HepG2 (cell line): ENCODE data around the gene SLC1A5. TPM values are rescaled to one million over a fixed set of nuclear protein-coding genes. Genes with fewer than 3 reads are reported as not detected.

ENCODE experiments used
- FOSL1 ChIP-seq: sonication (generic); formaldehyde crosslinking; IDR thresholded peaks from 2 replicates; pipeline ENCODE4 v1.9.0; 2021; ENCODE audit warnings: missing genetic modification reagents, borderline replicate concordance
- GPN1 ChIP-seq: sonication (generic); formaldehyde crosslinking; IDR thresholded peaks from 2 replicates; pipeline ENCODE4 v1.5.1; 2020; ENCODE audit warnings: missing genetic modification reagents, borderline replicate concordance
- NAIF1 ChIP-seq: sonication (generic); formaldehyde crosslinking; IDR thresholded peaks from 2 replicates; pipeline ENCODE4 v1.5.0; 2020; ENCODE audit warnings: mild to moderate bottlenecking, missing genetic modification reagents, borderline replicate concordance
- NBN ChIP-seq: fragments of 450-650 bp; conservative IDR thresholded peaks from 2 replicates; pipeline ENCODE4 v1.6.1; 2017
- RXRB ChIP-seq: IDR thresholded peaks from 2 replicates; pipeline ENCODE4 v1.6.1; 2016; ENCODE audit warnings: borderline replicate concordance, missing genetic modification reagents, missing compliant biosample characterization
- SP4 ChIP-seq: sonication (generic); formaldehyde crosslinking; IDR thresholded peaks from 2 replicates; pipeline ENCODE4 v1.8.1; 2023; ENCODE audit warnings: mild to moderate bottlenecking, missing genetic modification reagents
- SSRP1 ChIP-seq: IDR thresholded peaks from 2 replicates; pipeline ENCODE4 v1.6.1; 2016; ENCODE audit warnings: control low read depth
- ZBTB38 ChIP-seq: sonication (generic); formaldehyde crosslinking; IDR thresholded peaks from 2 replicates; pipeline ENCODE4 v1.5.1; 2020; ENCODE audit warnings: mild to moderate bottlenecking, missing genetic modification reagents
- ZEB1 ChIP-seq: IDR thresholded peaks from 2 replicates; pipeline ENCODE4 v1.6.1; 2012; ENCODE audit warnings: mild to moderate bottlenecking, low read depth, inconsistent platforms; ENCODE audit not compliant: insufficient replicate concordance
- ZNF12 ChIP-seq: sonication (generic); formaldehyde crosslinking; IDR thresholded peaks from 2 replicates; pipeline ENCODE4 v1.5.0; 2020; ENCODE audit warnings: missing genetic modification reagents
- ZNF124 ChIP-seq: sonication (generic); formaldehyde crosslinking; IDR thresholded peaks from 2 replicates; pipeline ENCODE4 v1.4.0; 2020; ENCODE audit warnings: missing genetic modification reagents
- ZNF235 ChIP-seq: sonication (generic); formaldehyde crosslinking; IDR thresholded peaks from 2 replicates; pipeline ENCODE4 v1.8.1; 2023; ENCODE audit warnings: mild to moderate bottlenecking, missing genetic modification reagents, borderline replicate concordance
- ZNF34 ChIP-seq: sonication (generic); formaldehyde crosslinking; IDR thresholded peaks from 2 replicates; pipeline ENCODE4 v1.4.0; 2020; ENCODE audit warnings: mild to moderate bottlenecking, missing genetic modification reagents, borderline replicate concordance
- ZNF629 ChIP-seq: sonication (generic); formaldehyde crosslinking; conservative IDR thresholded peaks from 2 replicates; pipeline ENCODE4 v1.5.0; 2020; ENCODE audit warnings: missing genetic modification reagents
- ZNF724P ChIP-seq: sonication (generic); formaldehyde crosslinking; IDR thresholded peaks from 2 replicates; pipeline ENCODE4 v1.8.0; 2022; ENCODE audit warnings: missing genetic modification reagents, borderline replicate concordance
- polyA plus RNA-seq, 8 experiments: library from polyadenylated mRNA; depleted of rRNA in 3 of 8; stranded (reverse) in 7 of 8; unstranded in 1 of 8; fragments of >200 nt; fragmentation: Illumina TruSeq in 4 of 8; extraction: Trizol in 4 of 8; gene quantifications; 2 replicates each; pipeline versions ENCODE4 v1.2.1 to v1.2.3, GENCODE V29; 2011 to 2016; ENCODE audit warnings: low read depth in 4 of 8, missing spikeins in 1 of 8, mixed read lengths in 1 of 8; ENCODE audit not compliant: insufficient read depth in 1 of 8
- total RNA-seq, 5 experiments: library from RNA; depleted of rRNA; stranded (reverse); fragments of >200 nt; fragmentation: Illumina TruSeq; extraction: Trizol; gene quantifications; 2 replicates each; pipeline ENCODE4 v1.2.3, GENCODE V29; 2016; ENCODE audit warnings: low read depth in 1 of 5
- TF ChIP-seq, protein P1 (sequence below): sonication (generic); formaldehyde crosslinking; IDR thresholded peaks from 2 replicates; pipeline ENCODE4 v1.4.0; 2020; ENCODE audit warnings: missing genetic modification reagents, borderline replicate concordance
- TF ChIP-seq, protein P2 (sequence below): sonication (generic); formaldehyde crosslinking; IDR thresholded peaks from 2 replicates; pipeline ENCODE4 v1.5.0; 2020; ENCODE audit warnings: mild to moderate bottlenecking, missing genetic modification reagents
- TF ChIP-seq, protein P3 (sequence below): IDR thresholded peaks from 2 replicates; pipeline ENCODE4 v1.6.1; 2016; ENCODE audit warnings: missing biosample characterization, missing genetic modification reagents, low read depth
- TF ChIP-seq, protein P4 (sequence below): IDR thresholded peaks from 2 replicates; pipeline ENCODE4 v1.6.1; 2016
- TF ChIP-seq, protein P5 (sequence below): sonication (generic); formaldehyde crosslinking; IDR thresholded peaks from 2 replicates; pipeline ENCODE4 v1.8.0; 2022; ENCODE audit warnings: missing genetic modification reagents, mild to moderate bottlenecking, borderline replicate concordance
- TF ChIP-seq, protein P6 (sequence below), 2 experiments: fragments of 450-650 bp in 1 of 2; sonication (generic) in 1 of 2; formaldehyde crosslinking; IDR thresholded peaks; 2 replicates each; pipeline versions ENCODE4 v1.5.0 to v1.8.0; 2020 to 2022; ENCODE audit warnings: mild to moderate bottlenecking in 1 of 2, missing genetic modification reagents in 1 of 2

Gene SLC1A5
- total and polyA plus RNA-seq, 2 of the 13 experiments (the other 11 are each of a cell fraction or from before 2014, with no cell fraction given): 120 to 159 TPM

DNA sequence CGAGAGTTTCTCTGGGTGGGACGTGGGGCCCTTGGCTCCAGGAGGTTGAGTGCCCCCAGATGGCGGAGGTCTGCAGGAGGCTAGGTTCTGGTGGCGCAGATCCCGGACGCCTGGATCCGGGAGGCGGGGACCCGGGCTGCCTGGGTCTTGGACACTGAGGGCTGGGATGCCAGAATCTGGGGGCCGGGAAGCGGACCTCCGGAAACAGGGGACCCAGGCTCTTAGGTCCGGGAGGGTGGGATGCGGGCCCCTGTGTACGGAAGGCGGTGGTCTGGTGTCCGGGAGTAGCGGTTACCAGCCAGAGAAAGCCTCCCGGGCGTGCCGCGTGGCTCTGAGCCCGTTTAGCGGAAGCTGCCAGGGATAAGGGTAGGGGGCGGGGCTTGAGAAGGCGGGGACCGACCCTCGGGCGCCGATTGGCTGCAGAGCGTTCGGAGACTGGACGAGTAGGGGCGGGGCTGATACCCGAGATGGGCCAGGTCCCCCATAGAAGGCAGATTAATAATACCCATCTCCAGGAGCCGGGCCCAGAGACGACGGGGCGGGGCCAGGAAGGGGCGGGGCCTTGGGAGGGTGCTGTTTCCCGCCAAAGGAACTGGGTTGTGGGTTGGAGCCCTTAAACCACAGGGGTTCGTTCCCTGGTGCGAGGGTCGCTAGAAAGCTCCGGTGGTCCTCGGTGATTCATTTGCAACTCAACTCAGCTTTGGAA lies at the start of gene SLC1A5 (continued):
- TF ChIP-seq, protein P1, sequence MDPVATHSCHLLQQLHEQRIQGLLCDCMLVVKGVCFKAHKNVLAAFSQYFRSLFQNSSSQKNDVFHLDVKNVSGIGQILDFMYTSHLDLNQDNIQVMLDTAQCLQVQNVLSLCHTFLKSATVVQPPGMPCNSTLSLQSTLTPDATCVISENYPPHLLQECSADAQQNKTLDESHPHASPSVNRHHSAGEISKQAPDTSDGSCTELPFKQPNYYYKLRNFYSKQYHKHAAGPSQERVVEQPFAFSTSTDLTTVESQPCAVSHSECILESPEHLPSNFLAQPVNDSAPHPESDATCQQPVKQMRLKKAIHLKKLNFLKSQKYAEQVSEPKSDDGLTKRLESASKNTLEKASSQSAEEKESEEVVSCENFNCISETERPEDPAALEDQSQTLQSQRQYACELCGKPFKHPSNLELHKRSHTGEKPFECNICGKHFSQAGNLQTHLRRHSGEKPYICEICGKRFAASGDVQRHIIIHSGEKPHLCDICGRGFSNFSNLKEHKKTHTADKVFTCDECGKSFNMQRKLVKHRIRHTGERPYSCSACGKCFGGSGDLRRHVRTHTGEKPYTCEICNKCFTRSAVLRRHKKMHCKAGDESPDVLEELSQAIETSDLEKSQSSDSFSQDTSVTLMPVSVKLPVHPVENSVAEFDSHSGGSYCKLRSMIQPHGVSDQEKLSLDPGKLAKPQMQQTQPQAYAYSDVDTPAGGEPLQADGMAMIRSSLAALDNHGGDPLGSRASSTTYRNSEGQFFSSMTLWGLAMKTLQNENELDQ (CRISPR knock-in tag): 0 out of 2 replicates have a peak, but pooled peaks have one; percentile 20
- TF ChIP-seq ZNF34 (CRISPR knock-in tag) (no peak), ZNF12 (CRISPR knock-in tag) (0 out of 2 replicates have a peak, but pooled peaks have one; percentile 18), GPN1 (no peak), FOSL1 (CRISPR knock-in tag) (no peak), ZNF724P (CRISPR knock-in tag) (no peak), NBN (no peak), NAIF1 (peak; percentile 74; the same call in 1 of the 2 replicates), RXRB (CRISPR knock-in tag) (peak; percentile 78; the same call in 1 of the 2 replicates), ZEB1 (peak; percentile 29), ZNF629 (CRISPR knock-in tag) (peak; percentile 33; the same call in 1 of the 2 replicates), ZBTB38 (peak; percentile 42; the same call in 1 of the 2 replicates), ZNF235 (CRISPR knock-in tag) (no peak), SSRP1 (CRISPR knock-in tag) (no peak), ZNF124 (CRISPR knock-in tag) (no peak), SP4 (CRISPR knock-in tag) (peak; percentile 83)
- TF ChIP-seq, protein P2, sequence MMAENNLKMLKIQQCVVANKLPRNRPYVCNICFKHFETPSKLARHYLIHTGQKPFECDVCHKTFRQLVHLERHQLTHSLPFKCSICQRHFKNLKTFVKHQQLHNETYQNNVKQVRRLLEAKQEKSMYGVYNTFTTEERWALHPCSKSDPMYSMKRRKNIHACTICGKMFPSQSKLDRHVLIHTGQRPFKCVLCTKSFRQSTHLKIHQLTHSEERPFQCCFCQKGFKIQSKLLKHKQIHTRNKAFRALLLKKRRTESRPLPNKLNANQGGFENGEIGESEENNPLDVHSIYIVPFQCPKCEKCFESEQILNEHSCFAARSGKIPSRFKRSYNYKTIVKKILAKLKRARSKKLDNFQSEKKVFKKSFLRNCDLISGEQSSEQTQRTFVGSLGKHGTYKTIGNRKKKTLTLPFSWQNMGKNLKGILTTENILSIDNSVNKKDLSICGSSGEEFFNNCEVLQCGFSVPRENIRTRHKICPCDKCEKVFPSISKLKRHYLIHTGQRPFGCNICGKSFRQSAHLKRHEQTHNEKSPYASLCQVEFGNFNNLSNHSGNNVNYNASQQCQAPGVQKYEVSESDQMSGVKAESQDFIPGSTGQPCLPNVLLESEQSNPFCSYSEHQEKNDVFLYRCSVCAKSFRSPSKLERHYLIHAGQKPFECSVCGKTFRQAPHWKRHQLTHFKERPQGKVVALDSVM: peak; percentile 74; the same call in 1 of the 2 replicates
- TF ChIP-seq, protein P3, sequence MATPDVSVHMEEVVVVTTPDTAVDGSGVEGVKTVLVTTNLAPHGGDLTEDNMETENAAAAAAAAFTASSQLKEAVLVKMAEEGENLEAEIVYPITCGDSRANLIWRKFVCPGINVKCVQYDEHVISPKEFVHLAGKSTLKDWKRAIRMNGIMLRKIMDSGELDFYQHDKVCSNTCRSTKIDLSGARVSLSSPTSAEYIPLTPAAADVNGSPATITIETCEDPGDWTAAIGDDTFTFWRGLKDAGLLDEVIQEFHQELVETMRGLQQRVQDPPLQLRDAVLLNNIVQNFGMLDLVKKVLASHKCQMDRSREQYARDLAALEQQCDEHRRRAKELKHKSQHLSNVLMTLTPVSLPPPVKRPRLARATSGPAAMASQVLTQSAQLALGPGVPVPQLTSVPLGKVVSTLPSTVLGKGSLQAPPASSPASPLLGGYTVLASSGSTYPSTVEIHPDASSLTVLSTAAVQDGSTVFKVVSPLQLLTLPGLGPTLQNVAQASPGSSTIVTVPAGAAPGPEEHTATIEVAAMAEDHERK (CRISPR knock-in tag): no peak
- TF ChIP-seq, protein P4, sequence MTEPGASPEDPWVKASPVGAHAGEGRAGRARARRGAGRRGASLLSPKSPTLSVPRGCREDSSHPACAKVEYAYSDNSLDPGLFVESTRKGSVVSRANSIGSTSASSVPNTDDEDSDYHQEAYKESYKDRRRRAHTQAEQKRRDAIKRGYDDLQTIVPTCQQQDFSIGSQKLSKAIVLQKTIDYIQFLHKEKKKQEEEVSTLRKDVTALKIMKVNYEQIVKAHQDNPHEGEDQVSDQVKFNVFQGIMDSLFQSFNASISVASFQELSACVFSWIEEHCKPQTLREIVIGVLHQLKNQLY (CRISPR knock-in tag): 0 out of 2 replicates have a peak, but pooled peaks have one; percentile 29
- TF ChIP-seq, protein P5, sequence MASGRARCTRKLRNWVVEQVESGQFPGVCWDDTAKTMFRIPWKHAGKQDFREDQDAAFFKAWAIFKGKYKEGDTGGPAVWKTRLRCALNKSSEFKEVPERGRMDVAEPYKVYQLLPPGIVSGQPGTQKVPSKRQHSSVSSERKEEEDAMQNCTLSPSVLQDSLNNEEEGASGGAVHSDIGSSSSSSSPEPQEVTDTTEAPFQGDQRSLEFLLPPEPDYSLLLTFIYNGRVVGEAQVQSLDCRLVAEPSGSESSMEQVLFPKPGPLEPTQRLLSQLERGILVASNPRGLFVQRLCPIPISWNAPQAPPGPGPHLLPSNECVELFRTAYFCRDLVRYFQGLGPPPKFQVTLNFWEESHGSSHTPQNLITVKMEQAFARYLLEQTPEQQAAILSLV (CRISPR knock-in tag): peak; percentile 46; the same call in 1 of the 2 replicates
- TF ChIP-seq, protein P6, sequence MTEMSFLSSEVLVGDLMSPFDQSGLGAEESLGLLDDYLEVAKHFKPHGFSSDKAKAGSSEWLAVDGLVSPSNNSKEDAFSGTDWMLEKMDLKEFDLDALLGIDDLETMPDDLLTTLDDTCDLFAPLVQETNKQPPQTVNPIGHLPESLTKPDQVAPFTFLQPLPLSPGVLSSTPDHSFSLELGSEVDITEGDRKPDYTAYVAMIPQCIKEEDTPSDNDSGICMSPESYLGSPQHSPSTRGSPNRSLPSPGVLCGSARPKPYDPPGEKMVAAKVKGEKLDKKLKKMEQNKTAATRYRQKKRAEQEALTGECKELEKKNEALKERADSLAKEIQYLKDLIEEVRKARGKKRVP (CRISPR knock-in tag; IDR thresholded peaks at IDR 0.05): peak in 1 of 2 experiments; percentile 59; a peak in 1 of 4 replicates
